KBM-7 (cell line): ENCODE measurements around the gene CELF4.

Experiments
- DNase-seq: peaks from one replicate; pipeline ENCODE4 v3.0.0-alpha.2; 2015
- in situ Hi-C: fragments of 300-500 bp; cut with MboI; formaldehyde crosslinking; loops from 2 replicates; pipeline ENCODE4 v1.14.3; 2020; ENCODE audit warnings: low sequenced_read_pairs, low pct_unique_long_range_greater_than_20kb, mixed read lengths

Gene CELF4

DNA sequence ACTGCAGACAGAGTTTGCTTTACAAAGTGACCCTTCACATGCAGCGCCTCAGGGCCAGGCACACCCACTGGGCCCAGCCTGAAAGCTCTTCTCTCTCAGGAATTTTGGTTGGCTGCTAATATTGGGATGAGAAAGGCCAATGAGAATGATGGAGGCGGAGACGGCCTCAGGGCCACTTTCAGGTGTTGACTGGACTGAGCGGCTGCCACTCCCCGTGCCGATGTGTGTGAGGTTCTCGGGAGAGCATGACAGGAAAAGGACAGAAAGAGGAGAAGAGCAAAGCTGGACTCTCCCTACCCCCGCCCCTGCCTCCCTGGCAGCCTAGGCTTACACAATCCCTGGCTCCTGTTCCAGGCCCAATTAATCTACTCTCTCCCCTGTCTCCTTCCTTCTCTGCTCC lies 155.7 kb downstream of the CELF4 start:
- in situ Hi-C loops, result no loop called here
- no peak for DNase-seq

DNA sequence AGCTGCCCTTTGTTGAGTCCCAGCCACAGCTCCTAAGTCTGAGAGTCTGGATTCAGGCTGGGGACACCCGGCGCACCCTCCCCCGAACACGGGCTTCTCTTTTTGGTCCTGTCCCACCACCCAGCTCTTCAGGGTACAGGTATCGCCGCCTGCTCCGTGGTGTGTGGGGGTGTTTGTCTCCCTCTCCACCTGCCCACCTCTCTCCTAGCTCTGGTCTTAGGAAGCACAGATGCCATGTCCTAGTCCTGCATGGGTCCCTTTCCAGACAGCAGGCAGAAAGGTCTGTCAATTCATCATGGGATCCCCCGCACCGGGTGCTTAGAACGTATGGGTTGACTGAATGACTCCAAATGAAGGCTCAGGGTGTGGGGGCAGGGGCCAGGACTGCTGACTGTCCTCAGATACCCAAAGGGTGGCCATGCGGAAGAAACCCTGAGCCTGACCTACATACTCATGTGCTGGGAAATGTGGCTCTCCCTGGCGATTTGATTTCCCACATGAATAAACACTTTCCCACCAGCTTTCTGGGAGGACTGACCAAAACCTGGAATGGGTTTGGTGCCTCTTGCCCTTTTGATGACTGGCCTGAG lies 156.8 kb downstream of the CELF4 start:
- in situ Hi-C loops, result no loop called here
- no peak for DNase-seq

DNA sequence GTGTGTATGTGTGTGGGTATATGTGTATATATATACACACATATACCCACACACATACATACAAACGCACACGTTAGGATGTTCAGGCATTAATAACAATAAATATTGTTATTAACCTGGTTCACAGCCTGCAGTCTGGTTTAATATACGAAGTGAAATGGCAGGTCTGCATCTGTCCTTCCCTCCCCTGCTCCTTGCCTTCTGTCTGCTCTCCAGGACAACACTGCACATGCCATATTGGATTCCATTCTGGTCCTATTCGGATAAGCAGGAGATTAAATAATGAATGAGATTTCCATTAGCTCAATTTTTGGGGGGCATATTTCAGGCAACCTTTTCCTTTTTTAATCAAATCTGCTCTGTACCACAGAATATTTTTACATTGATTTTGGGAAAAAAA lies 158.0 kb downstream of the CELF4 start:
- in situ Hi-C loops, result no loop called here

DNA sequence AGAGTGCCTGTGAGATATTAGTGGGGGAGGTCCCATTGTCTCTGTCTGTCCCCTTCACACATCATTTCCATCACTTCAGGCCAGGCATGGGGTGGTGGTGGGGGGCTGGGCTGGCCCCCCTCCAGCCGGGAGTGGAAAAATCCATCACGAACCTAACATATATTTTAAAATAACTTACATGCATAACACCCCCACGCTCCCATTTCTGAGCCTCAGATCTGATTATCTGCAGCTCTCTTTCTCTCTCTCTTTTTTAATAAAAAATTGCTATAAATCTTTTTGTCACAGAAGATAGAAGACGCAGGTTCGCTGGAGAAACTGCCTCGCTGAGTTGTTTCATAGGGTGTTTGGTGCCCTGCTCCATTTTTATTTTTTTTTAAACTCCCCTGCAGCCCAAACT lies 159.8 kb downstream of the CELF4 start:
- in situ Hi-C loops, result no loop called here

More for the DNA sequence above, 158.0 kb downstream of the CELF4 start:
- DNase-seq, result no peak

DNA sequence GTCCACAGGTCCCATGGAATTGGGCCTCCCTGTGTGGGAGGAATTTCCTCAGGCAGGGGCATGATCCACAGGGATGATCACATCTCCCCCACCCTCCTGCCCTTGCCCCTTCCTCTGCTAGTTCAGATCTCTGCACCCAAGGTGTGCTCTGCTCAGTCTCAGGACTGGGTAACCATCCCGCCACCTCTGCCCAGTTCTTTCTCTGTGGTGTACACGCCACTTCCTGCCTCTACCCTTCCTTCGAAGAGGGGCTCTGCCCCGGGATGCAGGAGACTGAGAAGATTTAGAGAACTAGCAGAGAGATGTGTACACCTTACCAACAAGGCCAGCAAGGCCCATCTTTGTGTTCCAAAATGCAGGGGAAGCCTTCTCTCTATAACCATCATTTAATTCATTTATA lies 160.4 kb downstream of the CELF4 start:
- no peak for DNase-seq
- in situ Hi-C loops, result no loop called here

More for the DNA sequence above, 159.8 kb downstream of the CELF4 start:
- no peak for DNase-seq

GRCh38 chr18:37403788-37404187 lies 161.8 kb downstream of the CELF4 start:
- in situ Hi-C loops, result no loop called here
- DNase-seq, result no peak

DNA sequence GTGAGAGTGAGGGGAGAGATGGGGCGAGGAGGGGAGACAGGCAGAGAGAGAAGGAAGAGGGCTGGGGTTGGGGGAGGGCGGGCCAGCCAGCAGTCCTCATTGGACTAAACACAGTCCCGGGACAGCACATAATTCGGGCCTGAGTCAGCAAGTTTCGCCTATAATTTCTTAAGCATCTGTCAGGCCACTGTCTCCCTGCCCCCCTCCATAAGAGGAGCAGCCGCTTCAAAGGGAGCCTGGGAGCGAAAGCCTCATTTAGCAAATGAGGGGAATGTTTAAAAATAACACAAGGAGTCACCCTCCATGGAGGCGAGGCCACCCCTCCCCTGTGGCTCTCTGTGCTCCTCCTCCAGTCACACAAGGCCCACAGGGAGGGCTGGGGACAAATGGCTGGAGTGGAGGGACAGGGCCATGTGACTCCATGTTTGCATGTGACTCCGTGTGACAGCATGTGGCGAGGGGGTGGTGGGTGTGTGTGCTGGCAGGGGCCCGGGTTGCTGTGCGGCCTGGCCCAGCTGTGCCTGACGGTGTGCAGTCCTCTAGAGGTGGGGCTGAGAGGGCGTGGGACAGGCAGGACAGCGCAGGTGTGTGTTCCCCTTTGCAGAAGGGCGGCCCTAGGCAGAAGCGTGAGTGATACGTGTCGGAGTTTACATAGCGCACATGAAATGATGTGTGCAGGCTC lies 162.4 kb downstream of the CELF4 start:
- no peak for DNase-seq
- in situ Hi-C loops, result no loop called here

GRCh38 chr18:37402735-37403099 lies 162.9 kb downstream of the CELF4 start:
- in situ Hi-C loops, result no loop called here
- DNase-seq, result no peak

DNA sequence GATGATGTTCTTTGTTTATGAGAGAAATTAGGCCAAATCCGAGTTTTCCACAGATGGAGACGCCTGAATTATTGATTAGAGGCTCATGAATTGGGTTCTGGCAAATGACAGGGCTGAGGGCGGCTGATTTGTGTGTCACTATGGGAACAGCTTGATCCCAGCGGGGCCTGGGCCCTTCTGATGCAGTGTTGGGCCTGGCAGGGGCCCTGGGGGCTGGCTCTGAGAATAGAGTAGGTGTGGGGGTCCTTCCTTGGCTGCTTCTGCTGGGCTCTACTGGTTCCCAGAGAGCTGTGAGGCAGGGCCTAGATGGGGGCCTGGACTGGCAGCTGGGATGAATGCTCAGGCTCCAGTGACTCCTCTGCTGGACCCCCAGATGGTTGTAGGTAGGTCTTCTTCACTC lies 164.8 kb downstream of the CELF4 start:
- DNase-seq, result no peak
- in situ Hi-C loops, result no loop called here

GRCh38 chr18:37398248-37398920 lies 167.2 kb downstream of the CELF4 start:
- in situ Hi-C loops, result no loop called here
- no peak for DNase-seq

GRCh38 chr18:37397814-37398213 lies 167.8 kb downstream of the CELF4 start:
- DNase-seq, result no peak
- in situ Hi-C loops, result no loop called here

- no peak for DNase-seq
- in situ Hi-C loops, result no loop called here
Observed at GRCh38 chr18:37396971-37397720, 168.5 kb downstream of the CELF4 start.

DNA sequence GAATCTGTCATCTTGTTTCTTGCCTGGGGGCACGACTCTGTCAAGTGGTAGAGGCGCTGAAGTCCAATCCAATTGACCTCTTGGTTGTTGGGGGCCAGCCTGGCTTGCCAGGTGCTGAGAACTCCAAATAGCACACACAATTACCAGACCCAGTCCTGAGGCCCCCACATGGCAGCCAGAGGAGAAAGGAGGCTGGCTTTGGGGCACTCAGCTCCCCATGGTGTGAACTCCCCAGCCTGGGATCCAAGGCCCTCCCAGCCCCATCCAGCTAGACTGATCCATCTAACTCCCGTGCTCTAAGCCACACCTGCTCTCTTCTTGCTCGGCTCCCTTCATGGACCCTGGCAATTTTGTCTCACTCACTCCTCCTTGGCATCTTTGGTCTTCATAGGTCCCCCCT lies 170.0 kb downstream of the CELF4 start:
- DNase-seq, result no peak
- in situ Hi-C loops, result no loop called here

- DNase-seq, result no peak
- in situ Hi-C loops, result no loop called here
Observed at GRCh38 chr18:37395138-37395537, 170.5 kb downstream of the CELF4 start.

GRCh38 chr18:37394610-37394965 lies 171.0 kb downstream of the CELF4 start:
- in situ Hi-C loops, result no loop called here

DNA sequence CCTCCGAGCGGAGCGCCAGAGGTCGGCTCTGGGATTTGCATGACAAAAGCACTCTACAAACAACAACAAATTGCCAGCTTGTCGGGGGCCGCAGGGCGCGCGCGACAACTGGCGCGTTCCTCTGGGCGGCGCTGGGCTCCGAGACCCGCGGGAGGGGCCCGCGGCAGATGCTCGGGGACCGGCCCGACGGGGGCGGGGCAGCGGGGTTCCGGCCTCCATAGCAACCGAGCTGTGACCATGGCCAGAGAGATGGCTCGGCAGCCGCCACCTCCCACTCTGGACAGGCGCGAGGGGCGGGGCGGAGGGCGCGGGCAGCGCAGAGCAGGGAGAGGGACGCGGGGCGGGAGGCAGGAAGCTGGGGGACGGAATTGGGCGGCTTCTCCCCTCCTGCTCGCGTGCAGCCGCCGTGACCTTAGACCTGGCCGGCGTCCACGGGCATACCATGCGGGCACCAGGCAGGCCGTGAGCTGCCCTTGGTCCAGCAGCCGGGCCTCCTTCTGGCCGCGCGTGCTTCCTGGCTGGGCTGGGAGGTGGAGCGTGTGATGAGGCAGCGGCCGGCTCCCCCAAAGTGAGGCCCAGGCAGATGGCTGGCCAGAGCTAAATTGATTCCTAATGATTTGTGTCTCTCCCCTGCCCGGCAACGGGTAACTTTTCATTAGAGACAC lies 171.5 kb downstream of the CELF4 start:
- in situ Hi-C loops, result no loop called here
- DNase-seq, result no peak

More at GRCh38 chr18:37394610-37394965, 171.0 kb downstream of the CELF4 start:
- no peak for DNase-seq

GRCh38 chr18:37393221-37393827 lies 172.3 kb downstream of the CELF4 start:
- in situ Hi-C loops, result no loop called here
- DNase-seq, result no peak

DNA sequence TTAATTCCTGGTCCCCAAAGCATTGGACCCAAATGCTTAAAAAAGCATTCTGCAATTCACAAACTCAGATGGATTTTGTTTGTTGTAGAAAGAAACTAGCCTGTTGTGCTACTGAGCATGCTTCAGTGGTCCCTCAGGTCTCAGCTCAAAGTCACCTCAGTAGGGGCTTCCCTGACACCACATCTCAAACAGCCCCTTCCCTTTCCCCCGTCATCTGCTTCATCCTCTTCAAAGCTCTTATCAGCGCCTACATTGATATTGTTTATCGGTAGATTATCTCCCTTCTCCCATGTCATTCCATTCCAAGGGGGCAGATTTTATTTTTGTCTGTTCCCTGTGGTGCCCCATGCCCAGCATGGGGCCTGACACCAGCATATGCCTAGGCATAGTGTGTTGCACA lies 172.9 kb downstream of the CELF4 start:
- DNase-seq, result no peak
- in situ Hi-C loops, result no loop called here
